NAMALWA (cell line): ENCODE results near the gene PUM1.
"Not testable (repeated sequence)": the region's sequence is repeated elsewhere in the genome, so short reads cannot be mapped to it uniquely, and the experiment has no call there.

Experiments
- DNase-seq: peaks from one replicate; pipeline ENCODE4 v3.0.0-alpha.2; 2015; ENCODE audit warnings: low spot score

PUM1 gene, protein sequence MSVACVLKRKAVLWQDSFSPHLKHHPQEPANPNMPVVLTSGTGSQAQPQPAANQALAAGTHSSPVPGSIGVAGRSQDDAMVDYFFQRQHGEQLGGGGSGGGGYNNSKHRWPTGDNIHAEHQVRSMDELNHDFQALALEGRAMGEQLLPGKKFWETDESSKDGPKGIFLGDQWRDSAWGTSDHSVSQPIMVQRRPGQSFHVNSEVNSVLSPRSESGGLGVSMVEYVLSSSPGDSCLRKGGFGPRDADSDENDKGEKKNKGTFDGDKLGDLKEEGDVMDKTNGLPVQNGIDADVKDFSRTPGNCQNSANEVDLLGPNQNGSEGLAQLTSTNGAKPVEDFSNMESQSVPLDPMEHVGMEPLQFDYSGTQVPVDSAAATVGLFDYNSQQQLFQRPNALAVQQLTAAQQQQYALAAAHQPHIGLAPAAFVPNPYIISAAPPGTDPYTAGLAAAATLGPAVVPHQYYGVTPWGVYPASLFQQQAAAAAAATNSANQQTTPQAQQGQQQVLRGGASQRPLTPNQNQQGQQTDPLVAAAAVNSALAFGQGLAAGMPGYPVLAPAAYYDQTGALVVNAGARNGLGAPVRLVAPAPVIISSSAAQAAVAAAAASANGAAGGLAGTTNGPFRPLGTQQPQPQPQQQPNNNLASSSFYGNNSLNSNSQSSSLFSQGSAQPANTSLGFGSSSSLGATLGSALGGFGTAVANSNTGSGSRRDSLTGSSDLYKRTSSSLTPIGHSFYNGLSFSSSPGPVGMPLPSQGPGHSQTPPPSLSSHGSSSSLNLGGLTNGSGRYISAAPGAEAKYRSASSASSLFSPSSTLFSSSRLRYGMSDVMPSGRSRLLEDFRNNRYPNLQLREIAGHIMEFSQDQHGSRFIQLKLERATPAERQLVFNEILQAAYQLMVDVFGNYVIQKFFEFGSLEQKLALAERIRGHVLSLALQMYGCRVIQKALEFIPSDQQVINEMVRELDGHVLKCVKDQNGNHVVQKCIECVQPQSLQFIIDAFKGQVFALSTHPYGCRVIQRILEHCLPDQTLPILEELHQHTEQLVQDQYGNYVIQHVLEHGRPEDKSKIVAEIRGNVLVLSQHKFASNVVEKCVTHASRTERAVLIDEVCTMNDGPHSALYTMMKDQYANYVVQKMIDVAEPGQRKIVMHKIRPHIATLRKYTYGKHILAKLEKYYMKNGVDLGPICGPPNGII

GRCh38 chr1:31065310-31066217, at the start of gene PUM1:
TSS of gene PUM1 (minus strand) at chr1:31065717. CDS start at chr1:31059566, 6,151 bp downstream.
- DNase-seq = peak; percentile 99

GRCh38 chr1:31112266-31112935, 46.9 kb upstream of the PUM1 start:
- no peak for DNase-seq

DNA sequence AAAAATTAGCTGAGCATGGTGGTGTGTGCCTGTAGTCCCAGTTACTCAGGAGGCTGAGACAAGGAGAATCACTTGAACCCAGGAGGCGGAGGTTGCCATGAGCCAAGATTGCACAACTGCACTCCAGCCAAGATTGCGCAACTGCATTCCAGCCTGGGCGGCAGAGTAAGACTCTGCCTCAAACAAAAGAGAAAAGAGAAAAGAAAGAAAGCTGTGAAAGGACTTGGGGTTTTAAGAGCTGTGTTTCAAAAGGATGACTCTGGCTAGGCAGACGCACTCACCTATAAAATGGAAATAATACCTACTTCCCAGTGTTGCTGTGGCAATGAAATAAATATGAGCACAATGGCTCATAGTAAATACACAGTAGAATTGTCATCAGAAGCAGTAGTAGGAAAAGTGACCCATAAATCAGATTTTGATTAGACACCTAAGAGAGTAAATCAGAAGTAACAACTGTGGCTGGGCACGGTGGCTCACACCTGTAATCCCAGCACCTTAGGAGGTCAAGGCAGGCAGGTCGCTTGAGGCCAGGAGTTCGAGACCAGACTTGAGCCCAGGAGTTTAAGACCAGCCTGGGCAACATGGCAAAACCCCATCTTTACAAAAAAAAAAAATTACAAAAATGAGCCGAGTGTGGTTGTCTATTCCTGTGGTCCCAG, 45.9 kb upstream of the PUM1 start:
- DNase-seq = no peak

DNA sequence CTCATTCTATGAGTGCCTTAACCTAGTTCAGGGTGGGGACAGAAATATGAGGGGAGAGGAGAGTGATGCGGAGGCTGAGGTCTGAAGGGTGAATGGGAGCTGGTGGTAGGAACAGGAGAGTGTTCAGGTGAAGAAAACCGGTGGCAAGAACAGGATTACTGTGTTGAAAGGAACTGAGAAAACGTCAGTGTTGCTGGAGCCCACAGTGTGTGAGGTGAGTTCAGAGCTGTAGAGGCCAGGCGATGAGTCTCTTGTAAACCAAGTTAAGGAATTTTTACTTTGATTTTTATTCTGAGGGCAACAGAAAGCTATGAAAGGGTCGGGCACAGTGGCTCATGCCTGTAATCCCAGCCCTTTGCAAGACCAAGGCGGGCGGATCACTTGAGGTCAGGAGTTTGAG, 45.3 kb upstream of the PUM1 start:
- no peak for DNase-seq

DNA sequence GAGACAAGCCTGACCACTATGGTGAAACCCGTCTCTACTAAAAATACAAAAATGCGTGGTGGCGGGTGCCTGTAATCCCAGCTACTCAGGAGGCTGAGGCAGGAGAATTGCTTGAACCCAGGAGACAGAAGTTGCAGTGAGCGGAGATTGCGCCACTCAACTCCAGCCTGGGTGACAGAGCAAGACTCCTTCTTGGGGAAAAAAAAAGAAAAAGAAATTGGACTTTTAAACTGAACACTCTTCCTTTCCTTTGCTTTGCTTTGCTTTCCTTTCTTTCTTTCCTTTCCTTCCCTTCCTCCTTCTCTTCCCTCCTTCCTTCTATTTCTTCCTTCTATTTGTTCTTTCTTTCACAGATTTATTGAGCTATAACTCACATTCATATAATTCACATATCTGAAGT, 43.3 kb upstream of the PUM1 start:
- DNase-seq = no peak

DNA sequence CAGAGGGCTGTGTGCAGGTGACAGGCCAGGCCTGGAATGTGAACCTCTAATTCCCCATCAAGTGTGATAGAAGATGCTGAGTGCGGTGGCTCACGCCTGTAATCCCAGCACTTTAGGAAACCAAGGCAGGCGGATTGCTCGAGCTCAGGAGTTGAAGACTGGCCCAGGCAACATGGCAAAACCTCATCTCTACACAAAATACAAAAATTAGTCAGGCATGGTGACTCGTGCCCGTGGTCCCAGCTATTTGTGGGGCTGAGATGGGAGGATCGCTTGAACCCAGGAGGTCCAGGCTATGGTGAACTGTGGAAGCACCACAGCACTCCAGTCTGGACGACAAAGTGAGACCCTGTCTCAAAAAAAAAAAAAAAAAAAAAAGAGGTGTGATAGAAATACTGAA, 40.1 kb upstream of the PUM1 start:
- no peak for DNase-seq

DNA sequence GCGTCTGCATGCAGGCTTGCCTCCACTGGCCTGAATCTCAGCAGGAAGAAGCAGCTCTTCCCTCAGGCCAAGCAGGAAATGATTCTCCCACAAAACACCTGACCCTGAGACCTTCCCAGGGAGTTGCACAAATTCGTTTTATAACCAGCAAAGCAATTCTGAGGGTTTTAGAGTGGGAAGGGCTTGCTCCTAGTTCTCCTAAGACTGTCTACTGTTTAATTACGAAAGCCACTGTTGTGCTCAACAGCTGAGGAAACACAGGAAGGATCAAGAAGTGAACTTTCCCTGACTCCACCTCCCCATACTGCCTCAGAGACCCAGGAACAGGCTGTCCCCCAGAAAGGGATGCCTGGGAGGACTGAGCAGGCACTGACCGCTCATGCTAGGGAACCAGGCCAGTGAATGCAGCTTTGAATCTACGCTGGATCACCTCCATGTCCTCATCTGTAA, 37.0 kb upstream of the PUM1 start:
- DNase-seq = no peak

DNA sequence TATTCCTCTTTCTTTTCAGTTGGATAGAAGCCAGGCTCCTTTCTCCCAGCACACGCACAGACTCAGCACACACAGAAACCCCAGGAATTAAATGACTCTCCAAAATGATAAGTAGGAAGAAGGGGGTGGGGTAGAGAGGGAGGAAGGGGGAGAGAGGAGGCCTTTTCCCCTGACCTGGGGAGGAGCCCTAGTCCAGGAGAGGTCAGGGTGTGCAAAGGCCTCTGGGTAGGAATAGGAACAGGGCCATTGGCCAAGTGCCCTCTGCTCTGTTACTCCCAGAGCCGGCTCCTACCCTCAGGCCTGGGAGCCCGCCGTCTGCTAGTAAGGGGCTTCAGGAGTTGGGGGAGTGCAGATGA, 35.6 kb upstream of the PUM1 start:
- no peak for DNase-seq

GRCh38 chr1:31099293-31100032, 33.9 kb upstream of the PUM1 start:
- no peak for DNase-seq

- DNase-seq = no peak
These were observed 30.5 kb upstream of the PUM1 start for GRCh38 chr1:31095985-31096384.

GRCh38 chr1:31095298-31095981, 29.9 kb upstream of the PUM1 start:
- no peak for DNase-seq

- DNase-seq = not testable (repeated sequence)
These were observed 22.6 kb upstream of the PUM1 start for GRCh38 chr1:31088081-31088480.

- DNase-seq = no peak
These were observed 19.5 kb upstream of the PUM1 start for GRCh38 chr1:31084782-31085569.

- no peak for DNase-seq
These were observed 16.9 kb upstream of the PUM1 start for GRCh38 chr1:31082385-31082784.

DNA sequence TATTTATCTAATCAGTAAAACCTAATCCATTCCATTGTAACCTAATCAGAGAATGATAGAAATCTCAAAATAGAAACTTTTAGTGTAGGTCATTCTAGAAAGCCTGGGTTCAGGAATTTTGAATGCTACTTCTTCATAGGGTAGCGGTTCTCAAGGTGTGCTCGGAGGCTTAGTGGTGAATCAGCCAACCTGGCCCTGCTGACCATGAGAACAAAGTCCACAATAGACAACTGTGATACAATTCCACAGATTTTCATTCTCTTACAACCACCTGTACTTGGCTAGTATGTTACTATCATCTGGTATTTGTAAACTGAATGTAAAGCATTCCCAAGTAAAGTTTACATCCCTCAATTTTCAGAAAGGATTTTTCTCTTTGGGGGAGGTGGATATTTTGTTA, 7.5 kb upstream of the PUM1 start:
- DNase-seq = no peak

GRCh38 chr1:31072304-31072746, 6.8 kb upstream of the PUM1 start:
- DNase-seq = no peak

GRCh38 chr1:31069392-31069791, 3.9 kb upstream of the PUM1 start:
- no peak for DNase-seq

- DNase-seq = peak; percentile 67
These were observed 703 bp downstream of the PUM1 start for GRCh38 chr1:31064718-31065309.
